ENCODE results near the gene STARD9. TPM values are rescaled to one million over a fixed set of nuclear protein-coding genes. Genes with fewer than 3 reads are reported as not detected.
A peak's percentile ranks its signal among the peaks of the same experiment; 100 is the strongest.
"Not testable (repeated sequence)": the region's sequence is repeated elsewhere in the genome, so short reads cannot be mapped to it uniquely, and the experiment has no call there.

STARD9 gene
- total and polyA plus RNA-seq, 2 donors from 2014 or later = 1.1 to 7.2 TPM

- Histone ChIP-seq H3K36me3 (ENCODE audit: control insufficient read depth in 2 of 3, insufficient read depth in 3 of 3, low read length in 3 of 3) (peaks cover 0 to 4% (median 1%) of the 10 kb centered on the region in 3 donors), H3K4me1 (ENCODE audit: control insufficient read depth in 2 of 3, insufficient read depth in 2 of 3, low read depth in 1 of 3, low read length in 3 of 3) (peaks cover 0 to 8% (median 8%) of the 10 kb centered on the region in 3 donors), H3K9ac (ENCODE audit: low read length in 3 of 3) (peak overlapping the region; percentile 94 to 100 (median 97)), H3K27ac (ENCODE audit: low read depth in 2 of 2, low read length in 2 of 2) (peak overlapping the region; percentile 76 to 77), H3K27me3 (ENCODE audit: control insufficient read depth, insufficient read depth, low read length) (no peaks in the 10 kb centered on the region), H3K9me3 (ENCODE audit: control insufficient read depth in 2 of 3, insufficient read depth in 1 of 3, low read length in 3 of 3) (no peaks in the 10 kb centered on the region), H3K4me3 (ENCODE audit: low read length in 3 of 3) (peak overlapping the region; percentile 89 to 100 (median 99))
- DNase-seq (peak in 1 of 5 donors; percentile 70), FAIRE-seq (no peak)
- intact Hi-C loops (cut with DNase I) = no loop called here
- TF ChIP-seq CTCF (IDR thresholded peaks at IDR 0.05; ENCODE audit: borderline replicate concordance, extremely low read depth, insufficient read depth) = no peak
These were observed 26.3 kb upstream of the STARD9 start for GRCh38 chr15:42549032-42549491.

- Histone ChIP-seq H3K27ac (ENCODE audit: low read depth in 2 of 2, low read length in 2 of 2) (no peak overlapping the region), H3K36me3 (ENCODE audit: control insufficient read depth in 2 of 3, insufficient read depth in 3 of 3, low read length in 3 of 3) (peaks cover 0 to 3% (median 0%) of the 10 kb centered on the region in 3 donors), H3K9me3 (ENCODE audit: control insufficient read depth in 2 of 3, insufficient read depth in 1 of 3, low read length in 3 of 3) (no peaks in the 10 kb centered on the region), H3K4me1 (ENCODE audit: control insufficient read depth in 2 of 3, insufficient read depth in 2 of 3, low read depth in 1 of 3, low read length in 3 of 3) (peaks cover 0 to 8% (median 8%) of the 10 kb centered on the region in 3 donors), H3K27me3 (ENCODE audit: control insufficient read depth, insufficient read depth, low read length) (no peaks in the 10 kb centered on the region), H3K4me3 (ENCODE audit: low read length in 3 of 3) (no peak overlapping the region), H3K9ac (ENCODE audit: low read length in 3 of 3) (no peak overlapping the region)
- FAIRE-seq = no peak
- no peak for TF ChIP-seq CTCF (IDR thresholded peaks at IDR 0.05; ENCODE audit: borderline replicate concordance, extremely low read depth, insufficient read depth)
- peak in 1 of 5 donors; percentile 3 for DNase-seq
- intact Hi-C loops (cut with DNase I) = no loop called here
These were observed 25.5 kb upstream of the STARD9 start for GRCh38 chr15:42549741-42550392.

- TF ChIP-seq CTCF (IDR thresholded peaks at IDR 0.05; ENCODE audit: borderline replicate concordance, extremely low read depth, insufficient read depth) = no peak
- no peaks in the 10 kb centered on the region for H3K36me3 ChIP-seq (ENCODE audit: control insufficient read depth in 2 of 3, insufficient read depth in 3 of 3, low read length in 3 of 3)
- H3K4me3 ChIP-seq (ENCODE audit: low read length in 3 of 3) = no peak overlapping the region
- no peaks in the 10 kb centered on the region for H3K27me3 ChIP-seq (ENCODE audit: control insufficient read depth, insufficient read depth, low read length)
- H3K9ac ChIP-seq (ENCODE audit: low read length in 3 of 3) = no peak overlapping the region
- H3K4me1 ChIP-seq (ENCODE audit: control insufficient read depth in 2 of 3, insufficient read depth in 2 of 3, low read depth in 1 of 3, low read length in 3 of 3) = no peaks in the 10 kb centered on the region
- no peak for DNase-seq
- no peak overlapping the region for H3K27ac ChIP-seq (ENCODE audit: low read depth in 2 of 2, low read length in 2 of 2)
- FAIRE-seq = no peak
- H3K9me3 ChIP-seq (ENCODE audit: control insufficient read depth in 2 of 3, insufficient read depth in 1 of 3, low read length in 3 of 3) = no peaks in the 10 kb centered on the region
- intact Hi-C loops (cut with DNase I) = no loop called here
These were observed 21.9 kb upstream of the STARD9 start for GRCh38 chr15:42553554-42553953.

GRCh38 chr15:42556550-42557207 is 18.7 kb upstream of the STARD9 start:
- DNase-seq; H3K27me3 ChIP-seq (ENCODE audit: control insufficient read depth, insufficient read depth, low read length); H3K27ac ChIP-seq (ENCODE audit: low read depth in 2 of 2, low read length in 2 of 2); FAIRE-seq; intact Hi-C loops (cut with DNase I); H3K36me3 ChIP-seq (ENCODE audit: control insufficient read depth in 2 of 3, insufficient read depth in 3 of 3, low read length in 3 of 3); H3K9me3 ChIP-seq (ENCODE audit: control insufficient read depth in 2 of 3, insufficient read depth in 1 of 3, low read length in 3 of 3); H3K4me3 ChIP-seq (ENCODE audit: low read length in 3 of 3); H3K4me1 ChIP-seq (ENCODE audit: control insufficient read depth in 2 of 3, insufficient read depth in 2 of 3, low read depth in 1 of 3, low read length in 3 of 3); H3K9ac ChIP-seq (ENCODE audit: low read length in 3 of 3): not testable (repeated sequence)
